Liver (tissue), 9 donors: ENCODE data around the gene OSBPL5. TPM values are rescaled to one million over a fixed set of nuclear protein-coding genes. Genes with fewer than 3 reads are reported as not detected.

Source experiments
- DNase-seq: peaks from one replicate; pipeline ENCODE4 v3.0.0-alpha.2; 2017; ENCODE audit warnings: low spot score
- H3K27ac ChIP-seq, 2 donors: one replicate each; pipeline ENCODE4 v1.7.0; 2013; ENCODE audit warnings: inconsistent platforms in 2 of 2, low read length in 2 of 2, control low read depth in 1 of 2, low read depth in 1 of 2, mild to moderate bottlenecking in 1 of 2
- H3K27me3 ChIP-seq, 4 donors: one replicate each; pipeline versions ENCODE4 v1.6.1 to v1.7.0; 2013; ENCODE audit warnings: low read length in 3 of 4, inconsistent platforms in 1 of 4, mild to moderate bottlenecking in 1 of 4, moderate library complexity in 1 of 4; ENCODE audit not compliant: control insufficient read depth in 4 of 4, insufficient read depth in 4 of 4
- H3K36me3 ChIP-seq, 4 donors: one replicate each; pipeline versions ENCODE4 v1.6.1 to v1.7.0; 2013; ENCODE audit warnings: low read length in 3 of 4, mild to moderate bottlenecking in 3 of 4, low read depth in 1 of 4, moderate library complexity in 1 of 4; ENCODE audit not compliant: control insufficient read depth in 4 of 4, insufficient read depth in 3 of 4
- H3K4me1 ChIP-seq, 4 donors: one replicate each; pipeline versions ENCODE4 v1.6.1 to v1.7.0; 2013; ENCODE audit warnings: low read length in 3 of 4, mild to moderate bottlenecking in 3 of 4, moderate library complexity in 1 of 4; ENCODE audit not compliant: control insufficient read depth in 4 of 4, insufficient read depth in 4 of 4
- H3K4me3 ChIP-seq, 3 donors: one replicate each; pipeline versions ENCODE4 v1.6.1 to v1.7.0; 2013; ENCODE audit warnings: low read length in 3 of 3, control low read depth in 1 of 3, low read depth in 1 of 3, mild to moderate bottlenecking in 1 of 3
- H3K9ac ChIP-seq, 2 donors: one replicate each; pipeline ENCODE4 v1.7.0; 2013; ENCODE audit warnings: low read length in 2 of 2, mild to moderate bottlenecking in 2 of 2, moderate library complexity in 2 of 2, control low read depth in 1 of 2, low read depth in 1 of 2
- H3K9me3 ChIP-seq, 4 donors: one replicate each; pipeline versions ENCODE4 v1.6.1 to v1.7.0; 2013; ENCODE audit warnings: low read length in 3 of 4; ENCODE audit not compliant: control insufficient read depth in 4 of 4
- ATF3 ChIP-seq: IDR thresholded peaks from 2 replicates; pipeline ENCODE4 v1.6.1; 2016; ENCODE audit warnings: antibody characterized with exemption
- CTCF ChIP-seq: fragments of 150-350 bp; IDR thresholded peaks from 2 replicates; pipeline ENCODE4 v1.5.1; 2017; ENCODE audit warnings: improper control_type of control experiment, low read depth, low read length; ENCODE audit not compliant: missing input control
- EGR1 ChIP-seq, 2 donors: IDR thresholded peaks; 2 replicates each; pipeline ENCODE4 v1.6.1; 2016 to 2018; ENCODE audit warnings: antibody characterized with exemption in 2 of 2, low read depth in 2 of 2
- FOXA1 ChIP-seq: IDR thresholded peaks from 2 replicates; pipeline ENCODE4 v1.6.1; 2016; ENCODE audit warnings: antibody characterized with exemption
- FOXA2 ChIP-seq: IDR thresholded peaks from 2 replicates; pipeline ENCODE4 v1.6.1; 2016; ENCODE audit warnings: antibody characterized with exemption
- GABPA ChIP-seq, 2 donors: IDR thresholded peaks in 1 of 2; conservative IDR thresholded peaks in 1 of 2; 2 replicates each; pipeline ENCODE4 v1.6.1; 2016; ENCODE audit warnings: antibody characterized with exemption in 2 of 2, mild to moderate bottlenecking in 1 of 2, moderate library complexity in 1 of 2
- HNF4A ChIP-seq, 2 donors: conservative IDR thresholded peaks; 2 replicates each; pipeline ENCODE4 v1.6.1; 2016; ENCODE audit warnings: antibody characterized with exemption in 2 of 2, mild to moderate bottlenecking in 2 of 2
- HNF4G ChIP-seq: IDR thresholded peaks from 2 replicates; pipeline ENCODE4 v1.6.1; 2016; ENCODE audit warnings: antibody characterized with exemption
- JUND ChIP-seq, 2 donors: IDR thresholded peaks; 2 replicates each; pipeline ENCODE4 v1.6.1; 2016; ENCODE audit warnings: antibody characterized with exemption in 2 of 2
- MAX ChIP-seq: IDR thresholded peaks from 2 replicates; pipeline ENCODE4 v1.6.1; 2016; ENCODE audit warnings: antibody characterized with exemption
- NR2F2 ChIP-seq: IDR thresholded peaks from 2 replicates; pipeline ENCODE4 v1.6.1; 2016; ENCODE audit warnings: antibody characterized with exemption
- RAD21 ChIP-seq, 2 donors: IDR thresholded peaks; 2 replicates each; pipeline ENCODE4 v1.6.1; 2016; ENCODE audit warnings: antibody characterized with exemption in 2 of 2, mild to moderate bottlenecking in 2 of 2
- REST ChIP-seq: IDR thresholded peaks from 2 replicates; pipeline ENCODE4 v1.6.1; 2016; ENCODE audit warnings: antibody characterized with exemption, mild to moderate bottlenecking
- RXRA ChIP-seq, 2 donors: IDR thresholded peaks; 2 replicates each; pipeline ENCODE4 v1.6.1; 2017 to 2018; ENCODE audit warnings: antibody characterized with exemption in 2 of 2, mild to moderate bottlenecking in 1 of 2
- SP1 ChIP-seq: IDR thresholded peaks from 2 replicates; pipeline ENCODE4 v1.6.1; 2018; ENCODE audit warnings: antibody characterized with exemption, mild to moderate bottlenecking
- TAF1 ChIP-seq: conservative IDR thresholded peaks from 2 replicates; pipeline ENCODE4 v1.6.1; 2016; ENCODE audit warnings: antibody characterized with exemption, mild to moderate bottlenecking
- YY1 ChIP-seq: IDR thresholded peaks from 2 replicates; pipeline ENCODE4 v1.6.1; 2016; ENCODE audit warnings: antibody characterized with exemption, mild to moderate bottlenecking
- ZBTB33 ChIP-seq: IDR thresholded peaks from 2 replicates; pipeline ENCODE4 v1.6.1; 2016; ENCODE audit warnings: antibody characterized with exemption
- WGBS: extraction: QIAGEN DNeasy Blood & Tissue Kit; methylation state at CpG from one replicate; pipeline ENCODE4 v1.1.7; 2013; 5-methylcytosine and 5-hydroxymethylcytosine counted together
- polyA plus RNA-seq, 2 donors: library from polyadenylated mRNA; stranded (reverse) in 1 of 2; unstranded in 1 of 2; fragments of 200-250 nt in 1 of 2; fragments of >200 nt in 1 of 2; fragmentation: Nextera tagmentation in 1 of 2; extraction: Ambion mirVana in 1 of 2; gene quantifications; one replicate each; pipeline versions ENCODE4 v1.2.1 to v1.2.3, GENCODE V29; 2013 to 2015
- total RNA-seq, 2 donors: library from RNA; depleted of rRNA; stranded (reverse); fragments of >200 nt; gene quantifications; one replicate each; pipeline ENCODE4 v1.2.3, GENCODE V29; 2014
- donor health status: healthy.
- donor health status: healthy.
- donor health status: healthy.
- donor health status: healthy.
- donor health status: healthy.

The OSBPL5 gene
- total and polyA plus RNA-seq, 4 donors, result 0.74 to 6.2 (median 3.9) TPM

DNA sequence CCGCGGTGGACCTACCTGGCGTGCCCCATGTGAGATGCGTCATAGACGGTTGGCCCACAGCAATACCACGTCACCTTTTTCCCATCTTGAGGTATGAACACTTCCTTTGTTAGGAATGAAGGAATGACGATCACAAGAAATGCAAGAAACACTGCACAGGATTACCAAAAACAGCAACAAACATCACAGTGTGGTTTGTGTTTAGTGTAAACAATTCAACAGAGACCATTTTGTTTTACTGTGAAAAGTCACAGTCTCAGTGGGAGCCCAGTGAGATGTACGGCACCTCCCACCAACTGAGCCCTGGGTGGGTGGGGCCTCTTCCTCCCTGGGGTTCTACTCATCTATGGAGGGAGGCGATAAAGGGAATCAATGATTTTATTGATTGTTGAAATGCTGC lies 124.2 kb downstream of the OSBPL5 start:
- H3K9me3 ChIP-seq, result no peaks in the 10 kb centered on the region
- no peaks in the 10 kb centered on the region for H3K27me3 ChIP-seq
- no peak overlapping the region for H3K9ac ChIP-seq
- TF ChIP-seq HNF4G (no peak), JUND (IDR thresholded peaks at IDR 0.05) (no peak), HNF4A (conservative IDR thresholded peaks at IDR 0.05) (no peak), RAD21 (IDR thresholded peaks at IDR 0.05) (no peak), GABPA (IDR thresholded peaks at IDR 0.05 in 1 of 2, conservative IDR thresholded peaks at IDR 0.05 in 1 of 2) (no peak), NR2F2 (no peak), TAF1 (no peak), REST (no peak), YY1 (no peak), EGR1 (IDR thresholded peaks at IDR 0.05; ENCODE audit: low read depth in 2 of 2) (no peak), RXRA (IDR thresholded peaks at IDR 0.05) (no peak), MAX (no peak), CTCF (no peak), ATF3 (no peak), ZBTB33 (no peak), SP1 (no peak), FOXA2 (no peak), FOXA1 (no peak)
- no peak for DNase-seq
- peaks cover 20 to 52% (median 34%) of the 10 kb centered on the region in 4 donors for H3K4me1 ChIP-seq
- H3K4me3 ChIP-seq, result no peak overlapping the region
- 88% methylated on average over 9 of the region's 9 CpGs for WGBS
- peaks cover 4 to 43% (median 31%) of the 10 kb centered on the region in 4 donors for H3K36me3 ChIP-seq
- peak overlapping the region; percentile 95 to 99 for H3K27ac ChIP-seq
